ENCODE measurements around the gene RIC3.
A peak's percentile ranks its signal among the peaks of the same experiment; 100 is the strongest.

Gene RIC3

GRCh38 chr11:8084352-8084751, 84.5 kb downstream of the RIC3 start:
- no peak for TF ChIP-seq CTCF (IDR thresholded peaks at IDR 0.05; ENCODE audit: extremely low read depth, insufficient read depth, missing control alignments)
- DNase-seq (ENCODE audit: low spot score): no peak
- in situ Hi-C loops (cut with MboI; ENCODE audit: low pct_unique_long_range_greater_than_20kb, low sequenced_read_pairs, unreplicated experiment): no loop called here

- in situ Hi-C loops (cut with MboI; ENCODE audit: low pct_unique_long_range_greater_than_20kb, low sequenced_read_pairs, unreplicated experiment): no loop called here
- TF ChIP-seq CTCF (IDR thresholded peaks at IDR 0.05; ENCODE audit: extremely low read depth, insufficient read depth, missing control alignments): no peak
- DNase-seq (ENCODE audit: low spot score): no peak
Measured at GRCh38 chr11:8083871-8084281, 84.9 kb downstream of the RIC3 start.

- in situ Hi-C loops (cut with MboI; ENCODE audit: low pct_unique_long_range_greater_than_20kb, low sequenced_read_pairs, unreplicated experiment): no loop called here
- no peak for DNase-seq (ENCODE audit: low spot score)
- TF ChIP-seq CTCF (IDR thresholded peaks at IDR 0.05; ENCODE audit: extremely low read depth, insufficient read depth, missing control alignments): no peak
Measured at GRCh38 chr11:8083088-8083395, 85.8 kb downstream of the RIC3 start.

GRCh38 chr11:8082391-8083087, 86.3 kb downstream of the RIC3 start:
- in situ Hi-C loops (cut with MboI; ENCODE audit: low pct_unique_long_range_greater_than_20kb, low sequenced_read_pairs, unreplicated experiment): no loop called here
- DNase-seq (ENCODE audit: low spot score): no peak
- no peak for TF ChIP-seq CTCF (IDR thresholded peaks at IDR 0.05; ENCODE audit: extremely low read depth, insufficient read depth, missing control alignments)

- no peak for TF ChIP-seq CTCF (IDR thresholded peaks at IDR 0.05; ENCODE audit: extremely low read depth, insufficient read depth, missing control alignments)
- DNase-seq (ENCODE audit: low spot score): no peak
- in situ Hi-C loops (cut with MboI; ENCODE audit: low pct_unique_long_range_greater_than_20kb, low sequenced_read_pairs, unreplicated experiment): no loop called here
Measured at GRCh38 chr11:8081591-8082250, 87.1 kb downstream of the RIC3 start.

GRCh38 chr11:8080674-8081590, 87.9 kb downstream of the RIC3 start, which contains the start of gene TUB:
Gene TUB (plus strand): TSS chr11:8081211. CDS start chr11:8081511, 300 bp downstream.
- in situ Hi-C loops (cut with MboI; ENCODE audit: low pct_unique_long_range_greater_than_20kb, low sequenced_read_pairs, unreplicated experiment): no loop called here
- TF ChIP-seq CTCF (IDR thresholded peaks at IDR 0.05; ENCODE audit: extremely low read depth, insufficient read depth, missing control alignments): no peak
- peak; percentile 64 for DNase-seq (ENCODE audit: low spot score)

Data from GM13977 (cell line).